HG03442 (cell line): ENCODE data around the gene NAA80.

Experiments used
- ATAC-seq: cut with Tn5 transposase; IDR thresholded peaks from one replicate; pipeline ENCODE4 v1.9.1; 2021; ENCODE audit warnings: mild to moderate bottlenecking, moderate library complexity; ENCODE audit not compliant: unreplicated experiment

The NAA80 gene, protein sequence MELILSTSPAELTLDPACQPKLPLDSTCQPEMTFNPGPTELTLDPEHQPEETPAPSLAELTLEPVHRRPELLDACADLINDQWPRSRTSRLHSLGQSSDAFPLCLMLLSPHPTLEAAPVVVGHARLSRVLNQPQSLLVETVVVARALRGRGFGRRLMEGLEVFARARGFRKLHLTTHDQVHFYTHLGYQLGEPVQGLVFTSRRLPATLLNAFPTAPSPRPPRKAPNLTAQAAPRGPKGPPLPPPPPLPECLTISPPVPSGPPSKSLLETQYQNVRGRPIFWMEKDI

GRCh38 chr3:50298836-50299637 is at the start of gene NAA80, which contains the start of gene HYAL3:
TSS of gene NAA80 (minus strand) at chr3:50299405. CDS start at chr3:50297463, 1,942 bp downstream.
TSS of gene HYAL3 (minus strand) at chr3:50299405. CDS start at chr3:50295602, 3,803 bp downstream.
- ATAC-seq: peak; percentile 78

DNA sequence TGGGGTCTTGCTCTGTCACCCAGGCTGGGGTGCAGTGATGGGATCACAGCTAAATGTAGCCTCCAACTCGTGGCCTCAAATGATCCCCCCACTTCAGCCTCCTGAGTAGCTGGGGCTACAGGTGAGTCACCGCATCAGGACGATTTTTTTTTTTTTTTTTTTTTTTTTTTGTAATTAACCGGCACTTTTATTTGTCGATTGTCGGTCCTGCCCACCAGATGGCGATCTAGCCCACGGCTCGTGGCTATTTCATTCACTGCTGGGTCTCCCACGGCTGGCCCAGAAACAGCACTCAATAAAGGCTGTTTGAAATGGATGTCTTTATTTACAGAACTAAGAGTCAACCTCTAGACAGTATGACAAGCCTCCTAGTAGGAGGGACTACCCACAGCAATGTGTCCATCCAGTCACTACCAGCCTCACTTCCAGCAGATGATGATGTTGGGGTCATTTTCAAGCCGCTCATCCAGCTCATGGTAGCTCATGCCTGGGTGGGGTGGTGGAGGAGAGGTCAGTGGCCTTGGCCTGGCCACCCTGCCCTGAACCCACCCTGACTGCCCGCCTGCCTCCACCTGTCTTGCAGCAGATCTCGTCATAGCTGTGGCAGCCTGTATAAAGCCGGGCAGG is 48.1 kb upstream of the NAA80 start:
- ATAC-seq: no peak

DNA sequence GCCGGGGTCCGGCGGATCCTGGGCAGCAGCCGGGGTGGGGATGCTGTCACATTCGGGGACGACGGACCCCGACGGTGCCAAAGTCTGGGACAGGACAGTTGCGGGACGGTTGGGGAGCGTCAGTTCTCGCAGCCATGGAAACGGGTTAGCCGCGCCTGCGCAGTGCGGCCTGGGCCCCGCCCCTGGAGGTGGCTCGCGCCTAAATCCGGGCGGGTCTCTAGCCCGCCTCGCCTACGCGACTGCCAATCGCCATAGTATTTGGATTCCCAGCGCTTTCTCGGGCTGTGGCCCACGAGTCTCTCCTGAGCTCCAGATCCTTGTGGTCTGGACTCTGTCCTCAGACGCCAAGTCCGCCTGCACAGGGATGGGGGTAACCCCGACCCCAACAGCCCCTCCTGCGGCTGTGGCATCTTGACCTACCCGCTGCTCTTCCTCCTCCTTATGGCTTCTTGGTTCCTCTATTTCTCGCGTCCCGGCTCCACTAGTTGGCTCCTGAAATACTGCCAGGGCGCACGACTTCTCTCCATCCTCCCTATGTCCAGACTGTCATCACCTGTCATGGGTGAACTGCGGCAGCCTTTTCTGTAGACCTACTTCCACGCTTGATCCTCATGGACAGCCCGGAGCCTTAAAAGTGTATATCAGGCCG is 46.5 kb upstream of the NAA80 start, which contains the start of gene ZMYND10:
Gene ZMYND10 (minus strand): TSS at position 147 of the 649 bp plus-strand sequence. CDS start 153 bp downstream, outside the sequence.
- ATAC-seq: no peak

DNA sequence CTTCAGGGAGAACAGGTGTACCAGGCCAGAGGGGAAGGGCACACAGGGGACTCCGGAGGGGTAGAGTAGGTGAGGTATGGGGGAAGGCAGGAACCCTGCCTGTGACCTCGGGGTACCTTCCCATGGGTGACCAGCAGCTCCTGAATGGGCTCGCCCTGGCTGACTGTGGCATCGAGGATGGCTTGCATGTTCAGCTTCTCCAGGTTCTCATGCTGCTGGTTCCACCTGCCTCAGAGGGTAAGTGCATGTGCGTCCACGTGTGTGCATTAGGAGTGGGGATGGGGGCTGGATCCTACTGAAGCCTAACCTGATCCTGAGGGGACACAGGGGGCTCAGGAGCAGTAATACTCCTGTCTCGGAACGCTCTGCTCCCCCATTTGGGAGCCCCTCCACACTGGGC is 45.8 kb upstream of the NAA80 start:
- ATAC-seq: no peak

DNA sequence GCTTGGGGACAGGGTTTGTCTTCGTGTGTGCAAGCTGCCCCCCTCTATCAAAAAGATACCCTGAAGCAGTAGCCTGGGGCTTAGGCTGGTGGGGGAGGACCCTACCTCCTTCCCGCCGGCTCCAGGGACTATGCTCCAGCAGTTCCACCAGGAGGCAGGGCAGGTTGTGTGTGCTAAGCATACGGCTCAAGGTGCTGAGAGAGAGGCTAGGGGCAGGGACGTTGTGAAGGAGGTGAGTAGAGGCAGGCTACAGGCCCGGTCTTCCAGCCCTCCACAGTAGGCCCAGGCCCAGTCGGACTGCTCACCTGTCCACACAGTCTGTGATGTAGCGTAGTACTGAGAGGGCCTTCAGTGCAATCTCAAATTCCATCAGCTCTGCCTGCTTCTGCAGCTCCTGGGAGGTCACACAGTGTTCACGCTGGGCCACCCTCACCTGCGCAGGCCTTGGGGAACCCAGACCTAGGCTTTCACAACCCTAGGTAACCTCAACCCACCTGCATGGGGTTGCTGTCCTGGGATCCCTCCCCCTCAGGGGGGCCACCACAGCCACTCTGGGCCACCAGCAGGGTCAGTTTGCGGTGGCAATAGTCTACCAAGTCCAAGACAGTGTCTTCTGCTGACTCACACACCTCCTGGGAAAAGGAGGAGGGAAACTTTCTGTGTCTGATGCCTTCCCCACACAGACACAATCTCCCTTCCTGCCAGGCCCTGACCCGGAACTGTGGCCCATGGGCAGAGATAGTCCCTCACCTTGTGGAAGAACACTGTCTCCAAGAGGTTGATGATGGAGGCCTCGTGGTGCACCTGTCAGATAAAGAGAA is 43.8 kb upstream of the NAA80 start:
- ATAC-seq: no peak

DNA sequence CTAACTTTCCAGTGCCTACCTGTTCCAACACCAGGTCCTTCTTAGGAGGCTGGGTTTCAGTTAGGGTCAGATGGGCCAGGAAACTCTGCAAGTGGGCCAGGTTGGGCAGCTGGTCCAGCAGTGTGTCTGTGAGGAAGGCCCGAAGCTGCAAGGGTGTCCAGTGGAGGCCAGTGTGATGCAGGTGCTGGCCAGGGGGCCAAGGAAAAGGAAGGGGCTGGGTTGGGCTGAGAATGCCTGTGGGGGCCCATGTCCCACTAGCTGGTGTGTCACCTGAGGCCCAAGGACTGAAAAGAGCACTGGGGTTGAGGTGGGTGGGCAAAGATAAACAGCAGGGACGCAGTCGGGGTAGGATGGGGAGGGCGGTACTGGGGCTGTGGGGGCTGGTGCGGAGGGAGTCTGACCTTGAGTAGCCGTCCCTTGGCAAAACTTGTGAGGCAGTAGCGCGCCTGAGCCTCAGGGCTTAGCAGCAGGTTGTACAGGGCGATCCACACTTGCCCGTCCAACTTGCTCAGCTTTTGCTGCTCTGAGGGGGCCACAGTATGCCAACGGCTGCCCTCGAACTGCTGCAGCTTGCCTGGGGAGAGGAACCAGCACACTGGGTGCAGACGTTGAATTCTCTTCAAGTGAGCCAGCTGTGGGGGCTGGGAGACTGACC is 42.9 kb upstream of the NAA80 start:
- no peak for ATAC-seq

DNA sequence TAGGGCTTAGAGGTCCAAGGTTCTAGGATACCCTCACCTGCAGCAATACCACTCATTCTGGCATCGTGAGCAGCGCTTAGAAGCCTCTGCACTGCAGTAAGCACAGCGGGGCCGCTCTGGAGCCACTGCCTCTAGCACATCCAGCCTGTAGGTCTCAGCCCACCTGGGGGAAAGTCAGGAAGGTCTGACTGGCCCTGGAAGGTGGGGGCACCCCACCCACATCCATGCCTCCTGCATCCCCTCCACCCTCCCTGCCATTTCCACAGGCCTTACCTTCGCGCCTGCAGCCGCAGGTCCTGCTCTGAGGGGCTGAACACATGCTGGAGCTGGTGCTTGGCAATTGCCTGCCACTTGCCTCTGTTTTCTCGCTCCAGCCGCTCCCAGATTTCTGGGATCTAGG is 42.3 kb upstream of the NAA80 start:
- no peak for ATAC-seq

GRCh38 chr3:50340448-50341329 is 41.5 kb upstream of the NAA80 start, which contains the start of gene RASSF1:
TSS of gene RASSF1 (minus strand) at chr3:50340836. CDS start at chr3:50340805, 31 bp downstream.
- no peak for ATAC-seq

DNA sequence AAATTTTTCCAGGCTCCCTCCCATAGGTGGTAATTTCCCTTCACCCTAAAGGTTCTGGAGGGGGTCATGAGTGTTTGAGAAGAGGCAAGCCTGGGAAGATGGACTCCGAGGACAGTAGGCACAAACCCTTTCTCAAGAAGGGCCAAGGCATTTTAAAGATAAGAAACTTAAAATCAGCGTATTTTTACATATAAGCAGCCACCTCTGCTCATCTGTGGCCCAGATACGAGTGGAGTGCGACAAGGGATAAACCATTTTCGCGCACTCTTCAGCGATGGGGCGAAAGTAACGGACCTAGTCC is 40.9 kb upstream of the NAA80 start:
- no peak for ATAC-seq

GRCh38 chr3:50339485-50340146 is 40.4 kb upstream of the NAA80 start:
- no peak for ATAC-seq

GRCh38 chr3:50338965-50339364 is 39.8 kb upstream of the NAA80 start:
- ATAC-seq: no peak

DNA sequence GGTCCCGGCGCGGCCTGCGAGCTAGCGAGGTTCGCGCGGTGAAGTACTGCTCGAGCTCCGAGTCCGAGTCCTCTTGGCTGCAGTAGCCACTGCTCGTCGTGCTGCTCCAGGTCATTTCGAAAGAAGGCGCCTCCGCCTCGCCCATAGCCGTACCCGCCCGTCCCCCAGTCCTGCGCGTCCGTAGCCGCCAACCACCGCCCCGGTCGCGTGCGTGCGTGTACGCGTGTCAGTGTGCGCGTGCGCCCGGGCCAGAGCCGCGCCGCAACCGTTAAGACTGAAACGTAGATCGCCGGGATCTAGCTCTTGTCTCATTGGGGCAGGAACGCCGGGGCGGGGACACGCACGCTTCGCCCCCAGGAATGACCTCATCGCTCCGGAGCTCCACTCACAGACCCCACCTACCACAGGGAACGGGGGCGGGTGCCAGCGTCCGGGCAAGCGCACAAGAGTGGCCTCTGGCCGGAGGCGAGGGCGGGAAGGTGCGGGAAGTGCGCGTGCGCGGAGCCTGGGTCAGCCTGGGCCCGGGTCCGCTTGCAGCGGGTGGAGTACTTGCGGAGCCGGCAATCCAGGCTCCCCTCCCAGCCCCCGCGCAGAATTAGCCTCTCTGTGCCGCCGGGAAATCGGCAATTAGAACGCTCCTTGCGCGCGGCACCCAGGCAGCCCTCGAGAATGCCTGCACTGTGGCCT is 38.1 kb upstream of the NAA80 start:
- peak; percentile 75 for ATAC-seq

DNA sequence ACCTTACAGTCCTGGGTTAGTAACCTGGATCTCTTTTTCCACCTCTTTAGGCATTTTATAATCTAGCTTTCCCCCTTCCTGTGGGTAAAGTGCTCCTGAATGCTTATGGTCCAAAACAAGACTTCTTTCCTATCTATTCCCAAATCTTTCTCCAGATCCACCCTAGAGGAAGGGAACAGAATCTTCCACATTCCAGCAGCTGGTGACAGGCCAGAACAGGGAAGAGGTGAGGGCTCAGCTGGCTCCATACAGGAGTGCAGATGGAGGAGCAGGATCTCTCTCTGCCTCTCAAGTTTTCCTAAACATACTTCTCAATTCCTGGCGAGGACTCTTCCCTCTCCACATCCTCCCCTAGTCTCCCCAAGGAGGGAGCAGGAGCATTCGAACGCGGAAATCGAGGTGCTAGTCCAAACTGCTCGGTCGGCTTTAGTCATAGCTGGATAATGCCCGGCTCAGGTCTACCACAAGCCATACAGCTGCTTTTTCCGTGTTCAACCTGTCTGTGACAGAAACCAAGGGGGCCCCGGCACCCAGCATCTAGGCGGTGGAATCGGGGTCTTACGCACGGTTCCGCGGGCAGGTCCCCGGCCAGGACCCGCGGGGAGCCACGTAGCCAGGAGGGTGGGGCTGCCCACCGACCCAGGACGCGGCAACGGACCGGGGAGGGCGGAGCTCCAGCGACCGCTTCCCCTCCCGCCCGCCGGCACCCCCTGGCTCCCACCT is 37.4 kb upstream of the NAA80 start:
- ATAC-seq: peak; percentile 25

- ATAC-seq: no peak
Measured at GRCh38 chr3:50334339-50335075, 35.3 kb upstream of the NAA80 start.

GRCh38 chr3:50333744-50334328 is 34.6 kb upstream of the NAA80 start:
- ATAC-seq: no peak

DNA sequence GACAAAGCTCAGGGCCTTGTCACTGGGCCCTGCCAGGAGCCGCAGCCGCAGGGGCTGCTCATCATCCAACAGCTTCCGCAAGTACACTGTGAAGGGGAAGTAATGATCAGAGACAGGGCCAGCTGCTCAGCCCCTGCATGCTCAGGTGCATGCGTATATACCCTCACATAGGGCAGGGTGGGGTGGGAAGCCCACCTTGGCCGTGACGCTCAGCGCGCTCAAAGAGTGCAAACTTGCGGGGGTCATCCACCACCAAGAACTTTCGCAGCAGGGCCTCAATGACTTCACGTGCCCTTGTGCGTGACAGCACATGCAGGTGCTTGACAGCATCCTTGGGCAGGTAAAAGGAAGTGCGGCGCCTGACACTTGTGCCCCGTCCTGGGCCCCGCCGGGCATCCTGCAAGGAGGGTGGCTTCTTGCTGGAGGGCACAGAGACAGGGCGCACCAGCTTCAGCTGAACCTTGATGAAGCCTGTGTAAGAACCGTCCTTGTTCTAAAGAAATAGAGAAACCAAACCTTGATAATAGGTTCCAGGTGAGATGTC is 32.2 kb upstream of the NAA80 start:
- no peak for ATAC-seq
